Sigmoid colon (tissue), 7 donors: ENCODE measurements around the gene POLE. TPM values are rescaled to one million over a fixed set of nuclear protein-coding genes. Genes with fewer than 3 reads are reported as not detected.

Source experiments
- DNase-seq: peaks from one replicate; pipeline ENCODE4 v3.0.0-alpha.2; 2019
- H3K27ac ChIP-seq, 4 donors: fragments of 200-600 bp; sonication (generic); one replicate each; pipeline ENCODE4 v1.5.1; 2016 to 2019; ENCODE audit warnings: mild to moderate bottlenecking in 1 of 4
- H3K27me3 ChIP-seq, 3 donors: fragments of 200-600 bp; sonication (generic); one replicate each; pipeline ENCODE4 v1.5.1; 2019; ENCODE audit warnings: mild to moderate bottlenecking in 1 of 3
- H3K36me3 ChIP-seq, 4 donors: fragments of 200-600 bp; sonication (generic); one replicate each; pipeline ENCODE4 v1.5.1; 2016 to 2019
- H3K4me1 ChIP-seq, 4 donors: fragments of 200-600 bp; sonication (generic); one replicate each; pipeline ENCODE4 v1.5.1; 2017 to 2019
- H3K4me3 ChIP-seq, 4 donors: fragments of 200-600 bp; sonication (generic); one replicate each; pipeline ENCODE4 v1.5.1; 2017 to 2019; ENCODE audit warnings: mild to moderate bottlenecking in 2 of 4, moderate library complexity in 1 of 4
- H3K9me3 ChIP-seq, 4 donors: fragments of 200-600 bp in 3 of 4; sonication (generic) in 3 of 4; one replicate each; pipeline versions ENCODE4 v1.5.1 to v1.6.1; 2013 to 2019
- EP300 ChIP-seq, 4 donors: sonication (generic); formaldehyde crosslinking; IDR thresholded peaks; one replicate each; pipeline ENCODE4 v1.6.1; 2017; ENCODE audit warnings: antibody characterized with exemption in 4 of 4
- POLR2A ChIP-seq, 2 donors: fragments of 450-650 bp; IDR thresholded peaks; one replicate each; pipeline ENCODE4 v1.6.1; 2016; ENCODE audit warnings: antibody characterized with exemption in 2 of 2, mild to moderate bottlenecking in 2 of 2, moderate library complexity in 2 of 2
- POLR2AphosphoS5 ChIP-seq, 4 donors: sonication (generic); formaldehyde crosslinking; IDR thresholded peaks; one replicate each; pipeline ENCODE4 v1.6.1; 2017; ENCODE audit warnings: antibody characterized with exemption in 4 of 4
- WGBS, 2 donors: extraction: QIAGEN DNeasy Blood & Tissue Kit; methylation state at CpG; one replicate each; pipeline ENCODE4 v1.1.7; 2013; 5-methylcytosine and 5-hydroxymethylcytosine counted together
- intact Hi-C: fragments of 100-400 bp; cut with DNase I; formaldehyde crosslinking; loops from one replicate; pipeline ENCODE4 v1.15.1; 2023
- polyA plus RNA-seq, 3 donors: library from polyadenylated mRNA; stranded (reverse); fragments of 200-250 nt; gene quantifications; one replicate each; pipeline ENCODE4 v1.2.3, GENCODE V29; 2013
- total RNA-seq, 4 donors: library from RNA; depleted of rRNA; stranded (reverse); fragments of >200 nt; gene quantifications; one replicate each; pipeline ENCODE4 v1.1.0, GENCODE V29; 2016
- TF ChIP-seq, protein P1 (sequence below), 4 experiments: fragments of 450-650 bp in 3 of 4; fragments of 200-600 bp in 1 of 4; IDR thresholded peaks; one replicate each; pipeline ENCODE4 v1.5.1; 2016 to 2019; ENCODE audit warnings: antibody characterized with exemption in 4 of 4, mild to moderate bottlenecking in 3 of 4, moderate library complexity in 2 of 4
- donor health status: healthy with polysubstance abuse.
- donor health status: Bipolar disorder and iron deficiency.
- donor health status: healthy.

The POLE gene
- total and polyA plus RNA-seq, 7 donors: 11.1 to 37.4 (median 32.9) TPM

DNA sequence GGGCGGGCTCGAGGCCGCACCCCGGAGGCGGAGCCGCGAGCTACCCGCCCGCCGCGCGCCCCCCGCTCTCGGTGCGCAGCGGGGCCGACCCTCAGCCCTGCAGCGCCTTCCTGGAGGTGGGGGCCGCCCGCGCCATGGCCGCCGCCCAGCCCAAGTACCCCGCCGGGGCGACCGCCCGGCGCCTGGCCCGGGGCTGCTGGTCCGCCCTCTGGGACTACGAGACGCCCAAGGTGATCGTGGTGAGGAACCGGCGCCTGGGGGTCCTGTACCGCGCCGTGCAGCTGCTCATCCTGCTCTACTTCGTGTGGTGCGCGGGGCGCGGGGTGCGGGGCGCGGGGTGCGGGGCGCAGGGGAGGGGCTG is 68.5 kb downstream of the POLE start, which contains the start of gene P2RX2:
TSS of gene P2RX2 (plus strand) at position 94 of the 361 bp plus-strand sequence. CDS start at position 135, 41 bp downstream.
- Histone ChIP-seq H3K9me3 (peaks cover 0 to 6% (median 4%) of the 10 kb centered on the region in 4 donors), H3K4me1 (peaks cover 0 to 32% (median 22%) of the 10 kb centered on the region in 4 donors), H3K36me3 (peaks cover 0 to under 1% (median 0%) of the 10 kb centered on the region in 4 donors), H3K27me3 (peaks cover 43 to 61% (median 51%) of the 10 kb centered on the region in 3 donors), H3K27ac (peak within 1 kb of the TSS in 1 of 4 donors; percentile 46), H3K4me3 (peak within 1 kb of the TSS in 3 of 4 donors; percentile 9 to 10 (median 10))
- TF ChIP-seq POLR2A (IDR thresholded peaks at IDR 0.05) (no peak), POLR2AphosphoS5 (IDR thresholded peaks at IDR 0.05) (no peak), EP300 (IDR thresholded peaks at IDR 0.05) (no peak)
- TF ChIP-seq, protein P1, sequence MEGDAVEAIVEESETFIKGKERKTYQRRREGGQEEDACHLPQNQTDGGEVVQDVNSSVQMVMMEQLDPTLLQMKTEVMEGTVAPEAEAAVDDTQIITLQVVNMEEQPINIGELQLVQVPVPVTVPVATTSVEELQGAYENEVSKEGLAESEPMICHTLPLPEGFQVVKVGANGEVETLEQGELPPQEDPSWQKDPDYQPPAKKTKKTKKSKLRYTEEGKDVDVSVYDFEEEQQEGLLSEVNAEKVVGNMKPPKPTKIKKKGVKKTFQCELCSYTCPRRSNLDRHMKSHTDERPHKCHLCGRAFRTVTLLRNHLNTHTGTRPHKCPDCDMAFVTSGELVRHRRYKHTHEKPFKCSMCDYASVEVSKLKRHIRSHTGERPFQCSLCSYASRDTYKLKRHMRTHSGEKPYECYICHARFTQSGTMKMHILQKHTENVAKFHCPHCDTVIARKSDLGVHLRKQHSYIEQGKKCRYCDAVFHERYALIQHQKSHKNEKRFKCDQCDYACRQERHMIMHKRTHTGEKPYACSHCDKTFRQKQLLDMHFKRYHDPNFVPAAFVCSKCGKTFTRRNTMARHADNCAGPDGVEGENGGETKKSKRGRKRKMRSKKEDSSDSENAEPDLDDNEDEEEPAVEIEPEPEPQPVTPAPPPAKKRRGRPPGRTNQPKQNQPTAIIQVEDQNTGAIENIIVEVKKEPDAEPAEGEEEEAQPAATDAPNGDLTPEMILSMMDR (IDR thresholded peaks at IDR 0.05): no peak
- intact Hi-C loops: no loop called here
- WGBS, 2 donors: 4 to 8% methylated on average over 49 of the region's 49 CpGs
- no peak for DNase-seq

DNA sequence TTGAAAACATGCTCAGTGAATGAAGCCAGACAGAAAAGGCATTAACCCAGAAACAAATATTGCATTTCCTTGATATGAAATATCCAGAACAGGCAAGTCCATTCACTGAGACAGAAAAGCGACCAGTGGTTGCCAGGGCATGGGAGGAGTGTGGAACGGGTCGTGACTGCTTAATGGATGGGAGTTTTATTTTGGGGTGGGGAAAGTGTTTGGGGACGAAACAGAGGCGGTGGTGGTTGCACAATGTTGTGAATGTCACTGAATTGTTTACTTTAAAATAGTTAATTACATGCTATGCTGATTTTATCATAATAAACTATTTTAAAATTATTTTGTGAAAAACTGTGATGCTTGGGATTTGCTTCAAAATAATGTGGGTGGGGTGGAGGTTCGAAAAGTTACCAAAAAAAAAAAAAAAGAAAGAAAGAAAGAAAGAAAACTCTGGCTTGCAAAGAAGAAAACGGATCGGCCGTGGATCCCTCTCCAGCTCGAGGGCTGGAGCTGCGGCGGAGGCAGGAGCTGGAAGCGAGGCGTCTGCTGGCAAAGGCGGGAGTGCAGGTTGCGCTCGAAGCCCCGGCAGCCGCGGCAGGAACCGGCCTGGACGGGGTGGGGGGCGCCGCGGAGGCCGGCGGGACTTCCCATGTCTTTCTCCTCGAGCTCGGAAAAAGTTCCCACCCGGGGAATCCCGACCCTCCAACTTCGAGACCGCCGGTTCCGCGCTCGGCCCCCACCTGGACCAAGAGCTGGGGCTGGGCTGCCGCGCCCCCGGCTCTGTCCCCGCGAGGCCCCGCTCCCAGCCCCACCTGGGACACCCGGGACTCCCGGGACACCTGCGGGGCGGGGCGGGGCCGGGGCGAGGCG is 69.1 kb downstream of the POLE start:
- Histone ChIP-seq H3K27ac (peak overlapping the region in 1 of 4 donors; percentile 46), H3K4me3 (peak overlapping the region in 3 of 4 donors; percentile 9 to 10 (median 10)), H3K27me3 (peaks cover 43 to 61% (median 51%) of the 10 kb centered on the region in 3 donors), H3K36me3 (no peaks in the 10 kb centered on the region), H3K9me3 (peaks cover 0 to 6% (median 4%) of the 10 kb centered on the region in 4 donors), H3K4me1 (peaks cover 0 to 27% (median 20%) of the 10 kb centered on the region in 4 donors)
- DNase-seq: no peak
- intact Hi-C loops: no loop called here
- 8 to 9% methylated on average over 51 of the region's 51 CpGs for WGBS, 2 donors
- TF ChIP-seq POLR2AphosphoS5 (IDR thresholded peaks at IDR 0.05): no peak
- TF ChIP-seq EP300 (IDR thresholded peaks at IDR 0.05): no peak
- TF ChIP-seq POLR2A (IDR thresholded peaks at IDR 0.05): no peak

- intact Hi-C loops: no loop called here
- 89 to 92% methylated on average over 4 of the region's 4 CpGs for WGBS, 2 donors
- Histone ChIP-seq H3K4me3 (no peak overlapping the region), H3K4me1 (peaks cover 0 to 19% (median 12%) of the 10 kb centered on the region in 4 donors), H3K36me3 (no peaks in the 10 kb centered on the region), H3K27ac (no peak overlapping the region), H3K9me3 (peaks cover 0 to 6% (median 4%) of the 10 kb centered on the region in 4 donors), H3K27me3 (peaks cover 43 to 61% (median 51%) of the 10 kb centered on the region in 3 donors)
- TF ChIP-seq POLR2A (IDR thresholded peaks at IDR 0.05) (no peak), EP300 (IDR thresholded peaks at IDR 0.05) (no peak)
- TF ChIP-seq, protein P1 (IDR thresholded peaks at IDR 0.05): no peak
- DNase-seq: no peak
Measured at GRCh38 chr12:132617135-132617701, 69.9 kb downstream of the POLE start.

DNA sequence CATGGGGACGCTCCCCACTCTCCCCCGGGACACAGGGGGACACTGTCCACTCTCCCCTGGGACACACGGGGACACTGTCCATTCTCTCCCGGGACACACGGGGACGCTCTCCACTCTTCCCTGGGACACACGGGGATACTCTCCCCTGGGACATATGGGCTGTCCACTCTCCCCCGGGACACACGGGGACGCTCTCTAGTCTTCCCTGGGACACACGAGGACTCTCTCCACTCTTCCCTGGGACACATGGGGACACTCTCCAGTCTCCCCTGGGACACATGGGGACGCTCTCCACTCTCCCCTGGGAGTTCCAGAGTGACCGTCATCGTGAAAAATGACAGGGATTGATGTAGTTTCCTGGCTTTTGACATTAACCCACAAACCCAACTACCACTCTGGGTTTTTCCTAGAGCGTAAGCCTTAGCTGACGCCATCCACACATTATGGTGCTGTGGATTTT is 71.5 kb downstream of the POLE start:
- intact Hi-C loops: loop anchor here (2.0 kb wide), 2 partner anchors 15 to 201 kb away; no protein-coding TSS in a partner anchor
- DNase-seq: no peak
- TF ChIP-seq POLR2A (IDR thresholded peaks at IDR 0.05): no peak
- TF ChIP-seq, protein P1 (IDR thresholded peaks at IDR 0.05): no peak
- TF ChIP-seq POLR2AphosphoS5 (IDR thresholded peaks at IDR 0.05): no peak
- TF ChIP-seq EP300 (IDR thresholded peaks at IDR 0.05): no peak
- Histone ChIP-seq H3K4me1 (peaks cover 0 to 15% (median 8%) of the 10 kb centered on the region in 4 donors), H3K27me3 (peaks cover 43 to 68% (median 57%) of the 10 kb centered on the region in 3 donors), H3K9me3 (peaks cover 0 to 10% (median 4%) of the 10 kb centered on the region in 4 donors), H3K4me3 (no peak overlapping the region), H3K36me3 (no peaks in the 10 kb centered on the region), H3K27ac (no peak overlapping the region)
- WGBS, 2 donors: 82 to 83% methylated on average over 16 of the region's 16 CpGs
